Naive thymus-derived CD8-positive, alpha-beta T cell (primary cell): ENCODE measurements around the gene SPATA6L. TPM values are rescaled to one million over a fixed set of nuclear protein-coding genes. Genes with fewer than 3 reads are reported as not detected.
A peak's percentile ranks its signal among the peaks of the same experiment; 100 is the strongest.

Experiments used
- ATAC-seq, 2 donors: fragments of 150-1000 bp; cut with Tn5 transposase in 1 of 2; sonication (Bioruptor Pico), chemical (Tn5 transposase) in 1 of 2; 1 replicate in 1 of 2; 2 replicates in 1 of 2; pipeline ENCODE4 v1.10.0; 2021; ENCODE audit warnings: mild to moderate bottlenecking in 2 of 2, moderate library complexity in 2 of 2
- POLR2A ChIA-PET: fragments of 350-600 bp; sonication (Branson Sonifier 250); formaldehyde crosslinking; loops from one replicate; lab custom pipeline; 2021; ENCODE audit warnings: antibody characterized with exemption; lab: Charles Lee
- DNase-seq, 10 donors: peaks; one replicate each; pipeline versions ENCODE4 v3.0.0 to v3.0.0-alpha.2; 2020 to 2022
- H3K27ac Mint-ChIP-seq, 10 donors: one replicate each; pipeline ENCODE4 v1.8.0; 2020 to 2022; ENCODE audit warnings: mild to moderate bottlenecking in 10 of 10, mixed read lengths in 10 of 10, moderate library complexity in 4 of 10, inconsistent platforms in 1 of 10
- H3K27me3 Mint-ChIP-seq, 5 donors: one replicate each; pipeline ENCODE4 v1.8.0; 2021 to 2022; ENCODE audit warnings: mixed read lengths in 5 of 5
- H3K36me3 Mint-ChIP-seq, 3 donors: one replicate each; pipeline ENCODE4 v1.8.0; 2020 to 2022; ENCODE audit warnings: mixed read lengths in 3 of 3, mild to moderate bottlenecking in 2 of 3, inconsistent platforms in 1 of 3
- H3K4me1 Mint-ChIP-seq, 4 donors: one replicate each; pipeline ENCODE4 v1.8.0; 2021 to 2022; ENCODE audit warnings: mixed read lengths in 4 of 4
- H3K4me3 Mint-ChIP-seq, 10 donors: one replicate each; pipeline ENCODE4 v1.8.0; 2020 to 2022; ENCODE audit warnings: mild to moderate bottlenecking in 10 of 10, mixed read lengths in 10 of 10, moderate library complexity in 6 of 10, inconsistent platforms in 1 of 10
- H3K9me3 Mint-ChIP-seq, 9 donors: one replicate each; pipeline ENCODE4 v1.8.0; 2020 to 2022; ENCODE audit warnings: mixed read lengths in 9 of 9, mild to moderate bottlenecking in 3 of 9, inconsistent platforms in 1 of 9, moderate library complexity in 1 of 9
- polyA plus RNA-seq, 3 donors: library from polyadenylated mRNA; unstranded; fragments of 300-500 nt; fragmentation: Illumina TruSeq; gene quantifications; one replicate each; pipeline ENCODE4 v1.2.3, GENCODE V29; 2021
- total RNA-seq, 8 experiments: library from RNA in 2 of 8; stranded (reverse) in 2 of 8; gene quantifications; one replicate each; pipeline ENCODE4 v1.2.3 and lab custom pipeline; 2021 to 2026

SPATA6L gene
- total and polyA plus RNA-seq, 5 experiments from 2014 or later = 1.5 to 5.8 (median 3.9) TPM; not detected in 1

GRCh38 chr9:4596165-4596922 lies 69.9 kb downstream of the SPATA6L start:
- H3K4me1 Mint-ChIP-seq = peaks cover 40 to 73% (median 58%) of the 10 kb centered on the region in 4 donors
- peak; percentile 95 to 98 for ATAC-seq
- peaks cover 0 to 7% (median 0%) of the 10 kb centered on the region in 9 donors for H3K9me3 Mint-ChIP-seq
- POLR2A ChIA-PET = interaction anchor here (0.6 to 1.3 kb wide), 5 partner anchors 16 to 296 kb away, joined by 3 to 4 read pairs (median 3); partner anchors contain the start of genes CDC37L1 and GLIS3
- H3K4me3 Mint-ChIP-seq = peak overlapping the region; percentile 9 to 79 (median 66)
- H3K27ac Mint-ChIP-seq = peak overlapping the region; percentile 92 to 99 (median 98)
- no peaks in the 10 kb centered on the region for H3K27me3 Mint-ChIP-seq
- H3K36me3 Mint-ChIP-seq = peaks cover 0 to 17% (median 0%) of the 10 kb centered on the region in 3 donors
- peak; percentile 29 to 92 (median 76) for DNase-seq

GRCh38 chr9:4594994-4595393 lies 71.3 kb downstream of the SPATA6L start:
- DNase-seq (no peak), ATAC-seq (no peak)
- Mint-ChIP-seq H3K27ac (peak overlapping the region; percentile 92 to 99 (median 98)), H3K9me3 (peaks cover 0 to 7% (median 0%) of the 10 kb centered on the region in 9 donors), H3K4me1 (peaks cover 31 to 59% (median 46%) of the 10 kb centered on the region in 4 donors), H3K36me3 (peaks cover 0 to 15% (median 0%) of the 10 kb centered on the region in 3 donors), H3K4me3 (peak overlapping the region in 7 of 10 donors; percentile 4 to 63 (median 37)), H3K27me3 (no peaks in the 10 kb centered on the region)
- POLR2A ChIA-PET = no interaction called here

- ATAC-seq = no peak
- Mint-ChIP-seq H3K27ac (peak overlapping the region in 8 of 10 donors; percentile 92 to 99 (median 98)), H3K9me3 (peaks cover 0 to 7% (median 0%) of the 10 kb centered on the region in 9 donors), H3K4me1 (peaks cover 29 to 58% (median 45%) of the 10 kb centered on the region in 4 donors), H3K27me3 (no peaks in the 10 kb centered on the region), H3K36me3 (peaks cover 0 to 11% (median 0%) of the 10 kb centered on the region in 3 donors), H3K4me3 (peak overlapping the region in 1 of 10 donors; percentile 63)
- POLR2A ChIA-PET = no interaction called here
- DNase-seq = no peak
These were observed 71.7 kb downstream of the SPATA6L start for GRCh38 chr9:4594545-4594944.

- peak overlapping the region in 5 of 10 donors; percentile 33 to 98 (median 47) for H3K27ac Mint-ChIP-seq
- POLR2A ChIA-PET = interaction anchor here (0.6 to 1.0 kb wide), 2 partner anchors 20 to 202 kb away, joined by 3 to 4 read pairs; no protein-coding TSS in a partner anchor
- H3K4me1 Mint-ChIP-seq = peaks cover 27 to 58% (median 44%) of the 10 kb centered on the region in 4 donors
These were observed 73.4 kb downstream of the SPATA6L start for GRCh38 chr9:4592886-4593285.

GRCh38 chr9:4592295-4592694 lies 74.0 kb downstream of the SPATA6L start:
- H3K27me3 Mint-ChIP-seq = no peaks in the 10 kb centered on the region
- H3K4me3 Mint-ChIP-seq = no peak overlapping the region
- H3K27ac Mint-ChIP-seq = peak overlapping the region in 3 of 10 donors; percentile 2 to 47 (median 42)
- H3K4me1 Mint-ChIP-seq = peaks cover 27 to 52% (median 39%) of the 10 kb centered on the region in 4 donors
- peaks cover 0 to 5% (median 0%) of the 10 kb centered on the region in 3 donors for H3K36me3 Mint-ChIP-seq
- DNase-seq = no peak
- POLR2A ChIA-PET = no interaction called here
- ATAC-seq = no peak
- peaks cover 0 to 7% (median 0%) of the 10 kb centered on the region in 9 donors for H3K9me3 Mint-ChIP-seq

More at GRCh38 chr9:4592886-4593285, 73.4 kb downstream of the SPATA6L start:
- no peak for DNase-seq
- H3K9me3 Mint-ChIP-seq = peaks cover 0 to 7% (median 0%) of the 10 kb centered on the region in 9 donors
- no peak overlapping the region for H3K4me3 Mint-ChIP-seq
- ATAC-seq = no peak
- H3K27me3 Mint-ChIP-seq = no peaks in the 10 kb centered on the region
- peaks cover 0 to 5% (median 0%) of the 10 kb centered on the region in 3 donors for H3K36me3 Mint-ChIP-seq

GRCh38 chr9:4591123-4591500 lies 75.2 kb downstream of the SPATA6L start:
- Mint-ChIP-seq H3K9me3 (peaks cover 0 to 7% (median 0%) of the 10 kb centered on the region in 9 donors), H3K4me1 (peaks cover 19 to 41% (median 29%) of the 10 kb centered on the region in 4 donors), H3K27me3 (no peaks in the 10 kb centered on the region), H3K27ac (peak overlapping the region in 1 of 10 donors; percentile 7), H3K4me3 (no peak overlapping the region), H3K36me3 (peaks cover 0 to 5% (median 0%) of the 10 kb centered on the region in 3 donors)
- POLR2A ChIA-PET = interaction anchor here (1.0 kb wide), 1 partner anchor 150 kb away, joined by 3 read pairs; no protein-coding TSS in a partner anchor
- no peak for DNase-seq
- ATAC-seq = no peak

- ATAC-seq = no peak
- peaks cover 16 to 36% (median 23%) of the 10 kb centered on the region in 4 donors for H3K4me1 Mint-ChIP-seq
- POLR2A ChIA-PET = interaction anchor here (1.0 kb wide), 1 partner anchor 150 kb away, joined by 3 read pairs; no protein-coding TSS in a partner anchor
- no peak for DNase-seq
- H3K27ac Mint-ChIP-seq = peak overlapping the region in 1 of 10 donors; percentile 7
- H3K36me3 Mint-ChIP-seq = peaks cover 0 to 5% (median 0%) of the 10 kb centered on the region in 3 donors
- no peak overlapping the region for H3K4me3 Mint-ChIP-seq
- no peaks in the 10 kb centered on the region for H3K27me3 Mint-ChIP-seq
- H3K9me3 Mint-ChIP-seq = peaks cover 0 to 7% (median 0%) of the 10 kb centered on the region in 9 donors
These were observed 75.7 kb downstream of the SPATA6L start for GRCh38 chr9:4590430-4591122.

- no peak overlapping the region for H3K4me3 Mint-ChIP-seq
- ATAC-seq (no peak), DNase-seq (no peak)
- peaks cover 5 to 25% (median 16%) of the 10 kb centered on the region in 4 donors for H3K4me1 Mint-ChIP-seq
- peaks cover 0 to 6% (median 0%) of the 10 kb centered on the region in 3 donors for H3K36me3 Mint-ChIP-seq
- H3K27me3 Mint-ChIP-seq = no peaks in the 10 kb centered on the region
- POLR2A ChIA-PET = no interaction called here
- peak overlapping the region in 1 of 10 donors; percentile 79 for H3K27ac Mint-ChIP-seq
- no peaks in the 10 kb centered on the region for H3K9me3 Mint-ChIP-seq
These were observed 77.6 kb downstream of the SPATA6L start for GRCh38 chr9:4588721-4589120.

GRCh38 chr9:4585135-4585534 lies 81.1 kb downstream of the SPATA6L start:
- H3K27me3 Mint-ChIP-seq = no peaks in the 10 kb centered on the region
- peaks cover 5 to 13% (median 9%) of the 10 kb centered on the region in 4 donors for H3K4me1 Mint-ChIP-seq
- H3K9me3 Mint-ChIP-seq = no peaks in the 10 kb centered on the region
- peaks cover 0 to 6% (median 0%) of the 10 kb centered on the region in 3 donors for H3K36me3 Mint-ChIP-seq
- POLR2A ChIA-PET = no interaction called here
- DNase-seq = no peak
- ATAC-seq = no peak
- H3K4me3 Mint-ChIP-seq = no peak overlapping the region
- peak overlapping the region in 1 of 10 donors; percentile 48 for H3K27ac Mint-ChIP-seq

- H3K4me3 Mint-ChIP-seq = no peak overlapping the region
- ATAC-seq = no peak
- DNase-seq = no peak
- H3K4me1 Mint-ChIP-seq = peaks cover 4 to 10% (median 8%) of the 10 kb centered on the region in 4 donors
- H3K36me3 Mint-ChIP-seq = peaks cover 0 to 6% (median 0%) of the 10 kb centered on the region in 3 donors
- H3K27ac Mint-ChIP-seq = peak overlapping the region in 3 of 10 donors; percentile 48 to 52 (median 50)
- H3K9me3 Mint-ChIP-seq = no peaks in the 10 kb centered on the region
- no peaks in the 10 kb centered on the region for H3K27me3 Mint-ChIP-seq
- POLR2A ChIA-PET = no interaction called here
These were observed 81.6 kb downstream of the SPATA6L start for GRCh38 chr9:4584636-4585035.

- ATAC-seq (no peak), DNase-seq (no peak)
- H3K36me3 Mint-ChIP-seq = peaks cover 0 to 4% (median 0%) of the 10 kb centered on the region in 3 donors
- H3K27me3 Mint-ChIP-seq = peaks cover 0 to 2% (median 0%) of the 10 kb centered on the region in 5 donors
- H3K27ac Mint-ChIP-seq = peak overlapping the region in 1 of 10 donors; percentile 57
- H3K9me3 Mint-ChIP-seq = no peaks in the 10 kb centered on the region
- H3K4me1 Mint-ChIP-seq = peaks cover 0 to 7% (median 4%) of the 10 kb centered on the region in 4 donors
- POLR2A ChIA-PET = no interaction called here
- no peak overlapping the region for H3K4me3 Mint-ChIP-seq
These were observed 83.3 kb downstream of the SPATA6L start for GRCh38 chr9:4583001-4583400.
